Heart right ventricle (tissue), 16 donors: ENCODE data around the gene SLC39A2. TPM values are rescaled to one million over a fixed set of nuclear protein-coding genes. Genes with fewer than 3 reads are reported as not detected.
"Not testable (repeated sequence)": the region's sequence is repeated elsewhere in the genome, so short reads cannot be mapped to it uniquely, and the experiment has no call there.

Experiments used
- ATAC-seq, 8 donors: fragments of 200-7000 bp; cut with Tn5 transposase; one replicate each; pipeline ENCODE4 v1.9.1; 2020; ENCODE audit warnings: mild to moderate bottlenecking in 8 of 8, moderate library complexity in 8 of 8, moderate number of reproducible peaks in 1 of 8
- DNase-seq, 2 donors: peaks; one replicate each; pipeline ENCODE4 v3.0.0-alpha.2; 2020
- H3K27ac ChIP-seq, 10 donors: fragments of 200-600 bp; sonication (generic) in 2 of 10; one replicate each; pipeline versions ENCODE4 v1.5.0 to v1.8.0; 2020 to 2022; ENCODE audit warnings: mild to moderate bottlenecking in 3 of 10
- H3K27me3 ChIP-seq, 7 donors: fragments of 200-600 bp; one replicate each; pipeline ENCODE4 v1.8.0; 2021 to 2022; ENCODE audit warnings: mild to moderate bottlenecking in 2 of 7
- H3K36me3 ChIP-seq, 9 donors: fragments of 200-600 bp; sonication (generic) in 1 of 9; one replicate each; pipeline versions ENCODE4 v1.5.0 to v1.8.0; 2020 to 2022; ENCODE audit warnings: mild to moderate bottlenecking in 2 of 9
- H3K4me1 ChIP-seq, 9 donors: fragments of 200-600 bp; sonication (generic) in 1 of 9; one replicate each; pipeline versions ENCODE4 v1.5.0 to v1.8.0; 2020 to 2022; ENCODE audit warnings: mild to moderate bottlenecking in 4 of 9
- H3K4me3 ChIP-seq, 10 donors: fragments of 200-600 bp; sonication (generic) in 2 of 10; one replicate each; pipeline versions ENCODE4 v1.5.0 to v1.8.0; 2020 to 2022; ENCODE audit warnings: mild to moderate bottlenecking in 7 of 10, moderate library complexity in 2 of 10
- H3K9me3 ChIP-seq, 11 donors: fragments of 200-600 bp in 10 of 11; sonication (generic) in 2 of 11; one replicate each; pipeline versions ENCODE4 v1.5.0 to v1.8.0; 2013 to 2022; ENCODE audit warnings: mild to moderate bottlenecking in 2 of 11, control low read depth in 1 of 11, moderate library complexity in 1 of 11
- CTCF ChIP-seq, 9 donors: fragments of 200-600 bp; sonication (generic) in 2 of 9; IDR thresholded peaks; one replicate each; pipeline versions ENCODE4 v1.5.0 to v1.8.0; 2021 to 2022; ENCODE audit warnings: antibody characterized with exemption in 9 of 9, mild to moderate bottlenecking in 5 of 9, moderate library complexity in 1 of 9
- WGBS, 2 donors: extraction: QIAGEN DNeasy Blood & Tissue Kit; methylation state at CpG; one replicate each; pipeline ENCODE4 v1.1.7; 2013; ENCODE audit warnings: inconsistent platforms in 1 of 2; 5-methylcytosine and 5-hydroxymethylcytosine counted together
- intact Hi-C, 10 donors: fragments of 100-400 bp; cut with DNase I; formaldehyde crosslinking; loops; one replicate each; pipeline versions ENCODE4 v1.11.1 to v1.14.2; 2022
- polyA plus RNA-seq, 2 donors: library from polyadenylated mRNA; stranded (reverse); fragments of 200-250 nt; gene quantifications; one replicate each; pipeline ENCODE4 v1.2.3, GENCODE V29; 2013
- total RNA-seq, 10 donors: library from RNA; stranded (reverse); fragmentation: NEBNext Ultra II Directional in 3 of 10; extraction: Animal tissue kit (Norgen Biotek cat#: 25700) in 3 of 10; gene quantifications; one replicate each; pipeline versions ENCODE4 v1.2.1 to v1.2.4, GENCODE V29; 2021 to 2023
- donor health status: Arrhythmogenic right ventricular cardiomyopathy.
- donor health status: ischemic (EF 13 %, LVEDD 7.1; RV severe dilation, severe dysfunction).
- donor health status: healthy with polysubstance abuse.
- donor health status: DM: no; HTN: yes; CAD: no.
- donor health status: DM: no; HTN: no; CAD: no.
- donor health status: ischemic (EF 25% LVEDD 6.9; RV normal size, moderate dysfunction).
- donor health status: ischemic (EF 25% LVEDD 5.7; RV mildly dilated, moderate dysfunction).
- donor health status: healthy.
- donor health status: DM: yes; HTN: yes; CAD: no.
- donor health status: Ischemic cardiomyopathy.
- donor health status: ischemic (EF 35%, LVEDD 5.7; RV mildly dilated, moderate dysfunction).
- donor health status: nonischemic (EF 11% LVEDD 7.7; RV severe dilation, severe dysfunction).
- donor health status: DM: yes; HTN: yes; CAD: no.
- donor health status: PGD.
- donor health status: ischemic (EF 29% LVEDD 5.4; RV normal size, mild dysfunction).
- donor health status: nonischemic (EF 23%, LVEDD 6.1; RV moderate dilation, normal function).

SLC39A2 gene
- total and polyA plus RNA-seq, 12 donors: not detected

GRCh38 chr14:21003788-21004346, 4.8 kb downstream of the SLC39A2 start:
- peaks cover 0 to 23% (median 0%) of the 10 kb centered on the region in 9 donors for H3K4me1 ChIP-seq
- TF ChIP-seq CTCF (IDR thresholded peaks at IDR 0.05): no peak
- ATAC-seq: peak; percentile 60 to 87 (median 75)
- peak overlapping the region; percentile 53 to 90 (median 74) for H3K27ac ChIP-seq
- no peaks in the 10 kb centered on the region for H3K9me3 ChIP-seq
- WGBS, 2 donors: 49% methylated on average over 14 of the region's 14 CpGs
- peak overlapping the region in 9 of 10 donors; percentile 20 to 58 (median 48) for H3K4me3 ChIP-seq
- no peaks in the 10 kb centered on the region for H3K27me3 ChIP-seq
- intact Hi-C loops: no loop called here
- no peaks in the 10 kb centered on the region for H3K36me3 ChIP-seq
- peak in 1 of 2 donors; percentile 28 for DNase-seq

GRCh38 chr14:21009721-21010120, 10.6 kb downstream of the SLC39A2 start:
- H3K27me3 ChIP-seq, H3K27ac ChIP-seq, ATAC-seq, H3K9me3 ChIP-seq, H3K36me3 ChIP-seq, DNase-seq, H3K4me3 ChIP-seq: not testable (repeated sequence)
- intact Hi-C loops: loop anchor here in 7 of 10 donors (5.0 kb wide), 3 partner anchors 33 to 98 kb away; partner anchors contain the start of gene RNASE7 (in 1 of the 7)
- peaks cover 0 to 16% (median 4%) of the 10 kb centered on the region in 9 donors for H3K4me1 ChIP-seq
- 81 to 85% methylated on average over 3 of the region's 3 CpGs for WGBS, 2 donors

- Histone ChIP-seq H3K36me3 (peaks cover 0 to 7% (median 0%) of the 10 kb centered on the region in 9 donors), H3K9me3 (no peaks in the 10 kb centered on the region), H3K27ac (no peak overlapping the region), H3K4me1 (peaks cover 0 to 25% (median 9%) of the 10 kb centered on the region in 9 donors), H3K27me3 (no peaks in the 10 kb centered on the region), H3K4me3 (no peak overlapping the region)
- no peak for TF ChIP-seq CTCF (IDR thresholded peaks at IDR 0.05)
- DNase-seq: no peak
- intact Hi-C loops: loop anchor here in 6 of 10 donors (5.0 kb wide), 2 partner anchors 81 to 96 kb away; no protein-coding TSS in a partner anchor
- ATAC-seq: no peak
- WGBS, 2 donors: 89 to 90% methylated on average over 1 of the region's 1 CpG
Measured at GRCh38 chr14:21011136-21011535, 12.0 kb downstream of the SLC39A2 start.

GRCh38 chr14:21014761-21015190, 15.7 kb downstream of the SLC39A2 start:
- peak; percentile 84 to 98 (median 93) for TF ChIP-seq CTCF (IDR thresholded peaks at IDR 0.05)
- peak overlapping the region in 4 of 10 donors; percentile 6 to 34 (median 14) for H3K27ac ChIP-seq
- ATAC-seq: peak; percentile 70 to 89 (median 83)
- no peak overlapping the region for H3K4me3 ChIP-seq
- WGBS, 2 donors: 0 to 1% methylated on average over 4 of the region's 4 CpGs
- peaks cover 0 to 43% (median 22%) of the 10 kb centered on the region in 9 donors for H3K36me3 ChIP-seq
- peak; percentile 70 to 91 for DNase-seq
- H3K27me3 ChIP-seq: no peaks in the 10 kb centered on the region
- peaks cover 0 to 38% (median 6%) of the 10 kb centered on the region in 9 donors for H3K4me1 ChIP-seq
- intact Hi-C loops: loop anchor here (1.0 to 5.0 kb wide), 8 partner anchors 22 to 93 kb away; no protein-coding TSS in a partner anchor
- H3K9me3 ChIP-seq: no peaks in the 10 kb centered on the region

- intact Hi-C loops: loop anchor here in 8 of 10 donors (1.0 to 5.0 kb wide), 5 partner anchors 21 to 77 kb away; no protein-coding TSS in a partner anchor
- Histone ChIP-seq H3K27me3 (no peaks in the 10 kb centered on the region), H3K4me1 (peaks cover 0 to 38% (median 6%) of the 10 kb centered on the region in 9 donors)
Measured at GRCh38 chr14:21015312-21015711, 16.2 kb downstream of the SLC39A2 start.

More at GRCh38 chr14:21015312-21015711, 16.2 kb downstream of the SLC39A2 start:
- no peak for TF ChIP-seq CTCF (IDR thresholded peaks at IDR 0.05)
- Histone ChIP-seq H3K27ac (peak overlapping the region in 2 of 10 donors; percentile 13 to 34), H3K9me3 (no peaks in the 10 kb centered on the region), H3K4me3 (no peak overlapping the region), H3K36me3 (peaks cover 0 to 48% (median 22%) of the 10 kb centered on the region in 9 donors)
- 66 to 73% methylated on average over 6 of the region's 6 CpGs for WGBS, 2 donors
- peak in 2 of 8 donors; percentile 11 to 32 for ATAC-seq
- DNase-seq: no peak
